HCT116 (cell line): Measurements from ENCODE around the gene ANKRD16. TPM values are rescaled to one million over a fixed set of nuclear protein-coding genes. Genes with fewer than 3 reads are reported as not detected.

Experiments
- ATAC-seq: fragments of 200-7000 bp; cut with Tn5 transposase; 2 replicates; pipeline ENCODE4 v1.9.1; 2020; ENCODE audit warnings: mild to moderate bottlenecking, moderate library complexity
- BruUV-seq: library from RNA; stranded (reverse); fragments of 400-500 nt; replicated peaks from 2 replicates; lab custom pipeline; 2021; lab: Mats Ljungman, UMichigan
- CTCF ChIA-PET: fragments of 300-600 bp; sonication (Branson Sonifier 250); formaldehyde crosslinking; loops from one replicate; lab custom pipeline; 2021; ENCODE audit warnings: antibody characterized with exemption; lab: Charles Lee
- POLR2A ChIA-PET: fragments of 300-600, 350-600 bp; sonication (Branson Sonifier 250); formaldehyde crosslinking; loops from one replicate; lab custom pipeline; 2021; ENCODE audit warnings: antibody characterized with exemption; lab: Charles Lee
- RAD21 ChIA-PET, 2 experiments: fragments of 300-600 bp; sonication (Branson Sonifier 250); formaldehyde crosslinking; loops; one replicate each; lab custom pipeline; 2023; ENCODE audit warnings: low total read pairs in 2 of 2; ENCODE audit not compliant: uncharacterized antibody in 2 of 2, unreplicated experiment in 2 of 2, low non-redundant PET in 1 of 2; lab: Charles Lee
- DNase-seq: peaks from one replicate; pipeline ENCODE4 v3.0.0-alpha.2; 2010; ENCODE audit warnings: low read depth, low spot score
- H2AFZ ChIP-seq: fragments of 200-600 bp; shearing (Covaris generic), sonication (generic); 2 replicates; pipeline ENCODE4 v1.6.1; 2017; ENCODE audit warnings: low read depth, mixed run types, mixed read lengths, antibody characterized with exemption, low read length; ENCODE audit not compliant: poor library complexity, severe bottlenecking
- H3K27ac ChIP-seq: 2 replicates; pipeline ENCODE4 v1.5.1; 2012; ENCODE audit warnings: low read depth, low read length
- H3K27me3 ChIP-seq: fragments of 200-600 bp; sonication (generic); 2 replicates; pipeline ENCODE4 v1.6.1; 2016; ENCODE audit warnings: mixed run types, low read length, mixed read lengths; ENCODE audit not compliant: insufficient read depth
- H3K36me3 ChIP-seq, 2 experiments: fragments of 200-500 bp in 1 of 2; fragments of 200-600 bp in 1 of 2; sonication (Bioruptor generic) in 1 of 2; sonication (generic) in 1 of 2; 2 replicates each; pipeline versions ENCODE4 v1.5.1 to v1.6.1; 2014 to 2016; ENCODE audit warnings: low read length in 2 of 2, inconsistent platforms in 1 of 2, mixed read lengths in 1 of 2, mixed run types in 1 of 2; ENCODE audit not compliant: insufficient read depth in 2 of 2, control insufficient read depth in 1 of 2
- H3K4me1 ChIP-seq, 2 experiments: fragments of 200-600 bp in 1 of 2; sonication (generic) in 1 of 2; 2 replicates each; pipeline versions ENCODE4 v1.5.1 to v1.6.1; 2012 to 2017; ENCODE audit warnings: low read length in 2 of 2, inconsistent platforms in 1 of 2, mild to moderate bottlenecking in 1 of 2, mixed read lengths in 1 of 2, mixed run types in 1 of 2, moderate library complexity in 1 of 2; ENCODE audit not compliant: insufficient read depth in 2 of 2, control insufficient read depth in 1 of 2
- H3K4me2 ChIP-seq: fragments of 200-600 bp; sonication (generic); 2 replicates; pipeline ENCODE4 v1.6.1; 2017; ENCODE audit warnings: mixed run types, low read length, mixed read lengths
- H3K4me3 ChIP-seq, 2 experiments: fragments of 200-600 bp in 1 of 2; sonication (generic) in 1 of 2; replicated peaks in 1 of 2; 2 replicates each; pipeline ENCODE4 v1.5.1; 2011 to 2016; ENCODE audit warnings: low read length in 2 of 2, control low read depth in 1 of 2, low read depth in 1 of 2, mild to moderate bottlenecking in 1 of 2, mixed read lengths in 1 of 2, mixed run types in 1 of 2
- H3K79me2 ChIP-seq: fragments of 200-600 bp; sonication (generic); 2 replicates; pipeline ENCODE4 v1.6.1; 2017; ENCODE audit warnings: mild to moderate bottlenecking, mixed run types, low read length, moderate library complexity, mixed read lengths; ENCODE audit not compliant: insufficient read depth
- H3K9ac ChIP-seq: fragments of 200-600 bp; sonication (generic); 2 replicates; pipeline ENCODE4 v1.6.1; 2016; ENCODE audit warnings: low read length, mixed read lengths
- H3K9me2 ChIP-seq: fragments of 200-600 bp; sonication (generic), shearing (Covaris generic); 2 replicates; pipeline ENCODE4 v1.6.1; 2017; ENCODE audit warnings: mixed run types, mild to moderate bottlenecking, moderate library complexity; ENCODE audit not compliant: insufficient read depth
- H3K9me3 ChIP-seq, 2 experiments: fragments of 200-500 bp in 1 of 2; fragments of 200-600 bp in 1 of 2; sonication (Bioruptor generic) in 1 of 2; sonication (generic) in 1 of 2; 2 replicates each; pipeline ENCODE4 v1.6.1; 2014 to 2017; ENCODE audit warnings: low read length in 2 of 2, mixed read lengths in 2 of 2, inconsistent platforms in 1 of 2, low read depth in 1 of 2, mild to moderate bottlenecking in 1 of 2, mixed run types in 1 of 2, moderate library complexity in 1 of 2; ENCODE audit not compliant: control insufficient read depth in 1 of 2, insufficient read depth in 1 of 2
- H4K20me1 ChIP-seq: fragments of 200-600 bp; sonication (generic), shearing (Covaris generic); 2 replicates; pipeline ENCODE4 v1.6.1; 2017; ENCODE audit warnings: mixed run types, mild to moderate bottlenecking, moderate library complexity; ENCODE audit not compliant: insufficient read depth
- ATF3 ChIP-seq: IDR thresholded peaks from 2 replicates; pipeline ENCODE4 v1.6.1; 2012
- CBX3 ChIP-seq: IDR thresholded peaks from 2 replicates; pipeline ENCODE4 v1.6.1; 2012; ENCODE audit warnings: low read depth
- CTCF ChIP-seq, 3 experiments: fragments of 200-600 bp in 1 of 3; sonication (generic) in 1 of 3; IDR thresholded peaks in 2 of 3; conservative IDR thresholded peaks in 1 of 3; 2 replicates each; pipeline ENCODE4 v1.5.1; 2012 to 2017; ENCODE audit warnings: low read depth in 2 of 3, low read length in 2 of 3, antibody characterized with exemption in 1 of 3, borderline replicate concordance in 1 of 3, control low read depth in 1 of 3, mild to moderate bottlenecking in 1 of 3, mixed read lengths in 1 of 3, mixed run types in 1 of 3, moderate library complexity in 1 of 3; ENCODE audit not compliant: insufficient read depth in 1 of 3
- EGR1 ChIP-seq: IDR thresholded peaks from 2 replicates; pipeline ENCODE4 v1.6.1; 2012; ENCODE audit warnings: low read depth
- EZH2 ChIP-seq: fragments of 200-600 bp; sonication (generic); IDR thresholded peaks from 2 replicates; pipeline ENCODE4 v1.6.1; 2017; ENCODE audit warnings: antibody characterized with exemption, mixed run types
- FOSL1 ChIP-seq: IDR thresholded peaks from 2 replicates; pipeline ENCODE4 v1.6.1; 2012; ENCODE audit warnings: low read depth
- JUND ChIP-seq: IDR thresholded peaks from 2 replicates; pipeline ENCODE4 v1.6.1; 2012
- POLR2AphosphoS5 ChIP-seq: IDR thresholded peaks from 2 replicates; pipeline ENCODE4 v1.6.1; 2011; ENCODE audit warnings: mild to moderate bottlenecking, low read depth, low read length, moderate library complexity
- RAD21 ChIP-seq: IDR thresholded peaks from 2 replicates; pipeline ENCODE4 v1.6.1; 2012; ENCODE audit warnings: low read depth, mild to moderate bottlenecking
- REST ChIP-seq: IDR thresholded peaks from 2 replicates; pipeline ENCODE4 v1.6.1; 2012; ENCODE audit warnings: low read depth
- SIN3A ChIP-seq: IDR thresholded peaks from 2 replicates; pipeline ENCODE4 v1.6.1; 2012; ENCODE audit warnings: low read depth
- YY1 ChIP-seq: IDR thresholded peaks from 2 replicates; pipeline ENCODE4 v1.6.1; 2011; ENCODE audit warnings: low read length, low read depth, moderate library complexity, mild to moderate bottlenecking; ENCODE audit not compliant: insufficient replicate concordance; ENCODE audit errors: extremely low read depth
- intact Hi-C: fragments of 100-400 bp; cut with micrococcal nuclease; formaldehyde crosslinking; loops from 2 replicates; pipeline ENCODE4 v1.10.0; 2022
- total RNA-seq: library from RNA; stranded (reverse); gene quantifications from one replicate; pipeline ENCODE4 v1.2.1, GENCODE V29; 2021; ENCODE audit not compliant: unreplicated experiment

The ANKRD16 gene
- total RNA-seq, 1 experiment from 2014 or later, result 9.4 TPM

GRCh38 chr10:5904227-5904626, 14.5 kb upstream of the ANKRD16 start:
- intact Hi-C loops, result no loop called here
- no peaks in the 10 kb centered on the region for H3K9me3 ChIP-seq
- no peak overlapping the region for H3K4me2 ChIP-seq
- ChIA-PET RAD21 (no interaction called here), CTCF (interaction anchor here (1.0 kb wide), 1 partner anchor 14 kb away, joined by 3 read pairs; the partner anchor contains the start of genes ANKRD16 and FBH1), POLR2A (no interaction called here)
- no TSS peak for BruUV-seq
- no peak for TF ChIP-seq POLR2AphosphoS5
- TF ChIP-seq CBX3, result no peak
- no peak for TF ChIP-seq FOSL1
- TF ChIP-seq RAD21, result no peak
- TF ChIP-seq YY1, result no peak
- no peak for TF ChIP-seq EGR1
- no peak for TF ChIP-seq EZH2
- TF ChIP-seq ATF3, result no peak
- no peak for TF ChIP-seq REST
- no peak for TF ChIP-seq CTCF (IDR thresholded peaks at IDR 0.05 in 2 of 3, conservative IDR thresholded peaks at IDR 0.05 in 1 of 3; ENCODE audit: borderline replicate concordance in 1 of 3, insufficient read depth in 1 of 3, low read depth in 2 of 3, low read length in 2 of 3)
- TF ChIP-seq SIN3A, result no peak
- TF ChIP-seq JUND, result no peak
- no peaks in the 10 kb centered on the region for H3K27me3 ChIP-seq
- no peaks in the 10 kb centered on the region; the same call in 1 of the 2 replicates for H3K79me2 ChIP-seq
- DNase-seq (no peak), ATAC-seq (no peak)
- no peaks in the 10 kb centered on the region for H3K9me2 ChIP-seq
- H3K36me3 ChIP-seq, result peaks cover 0 to 5% of the 10 kb centered on the region in 2 experiments; a peak in 3 of 4 replicates
- no peaks in the 10 kb centered on the region for H4K20me1 ChIP-seq
- no peak overlapping the region for H3K27ac ChIP-seq
- no peaks in the 10 kb centered on the region for H3K4me1 ChIP-seq
- H3K9ac ChIP-seq, result no peak overlapping the region
- no peak overlapping the region for H2AFZ ChIP-seq
- H3K4me3 ChIP-seq, result no peak overlapping the region
